SU-DHL-6 (cell line): ENCODE results near the gene LAMA2.

ENCODE experiments used
- EZH2phosphoT487 ChIP-seq: fragments of 200-600 bp; sonication (generic), shearing (Covaris generic); conservative IDR thresholded peaks from 2 replicates; pipeline ENCODE4 v1.6.1; 2018; ENCODE audit warnings: mild to moderate bottlenecking, antibody characterized with exemption, low read length, moderate library complexity, mixed read lengths
- TF ChIP-seq, protein P1 (sequence below): fragments of 200-600 bp; sonication (generic); IDR thresholded peaks from one replicate; pipeline ENCODE4 v1.5.1; 2017; ENCODE audit warnings: antibody characterized with exemption, mild to moderate bottlenecking, low read length, moderate library complexity; ENCODE audit not compliant: insufficient read depth, poor library complexity, severe bottlenecking

- TF ChIP-seq, protein P1, sequence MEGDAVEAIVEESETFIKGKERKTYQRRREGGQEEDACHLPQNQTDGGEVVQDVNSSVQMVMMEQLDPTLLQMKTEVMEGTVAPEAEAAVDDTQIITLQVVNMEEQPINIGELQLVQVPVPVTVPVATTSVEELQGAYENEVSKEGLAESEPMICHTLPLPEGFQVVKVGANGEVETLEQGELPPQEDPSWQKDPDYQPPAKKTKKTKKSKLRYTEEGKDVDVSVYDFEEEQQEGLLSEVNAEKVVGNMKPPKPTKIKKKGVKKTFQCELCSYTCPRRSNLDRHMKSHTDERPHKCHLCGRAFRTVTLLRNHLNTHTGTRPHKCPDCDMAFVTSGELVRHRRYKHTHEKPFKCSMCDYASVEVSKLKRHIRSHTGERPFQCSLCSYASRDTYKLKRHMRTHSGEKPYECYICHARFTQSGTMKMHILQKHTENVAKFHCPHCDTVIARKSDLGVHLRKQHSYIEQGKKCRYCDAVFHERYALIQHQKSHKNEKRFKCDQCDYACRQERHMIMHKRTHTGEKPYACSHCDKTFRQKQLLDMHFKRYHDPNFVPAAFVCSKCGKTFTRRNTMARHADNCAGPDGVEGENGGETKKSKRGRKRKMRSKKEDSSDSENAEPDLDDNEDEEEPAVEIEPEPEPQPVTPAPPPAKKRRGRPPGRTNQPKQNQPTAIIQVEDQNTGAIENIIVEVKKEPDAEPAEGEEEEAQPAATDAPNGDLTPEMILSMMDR = no peak
- no peak for TF ChIP-seq EZH2phosphoT487
Measured at GRCh38 chr6:129444683-129445082, 561.7 kb downstream of the LAMA2 start.
